DND-41 (cell line): Measurements from ENCODE around the gene SORBS1.

Source experiments
- ATAC-seq: fragments of 200-7000 bp; cut with Tn5 transposase; 3 replicates; pipeline ENCODE4 v1.9.1; 2021; ENCODE audit warnings: low read depth; ENCODE audit not compliant: insufficient read depth
- DNase-seq: peaks from one replicate; pipeline ENCODE4 v3.0.0-alpha.2; 2020
- H2AFZ ChIP-seq: 2 replicates; pipeline ENCODE4 v1.6.0; 2012; ENCODE audit warnings: low read depth, low read length
- H3K27ac ChIP-seq: 2 replicates; pipeline ENCODE4 v1.5.1; 2012; ENCODE audit warnings: low read length, inconsistent platforms
- H3K27me3 ChIP-seq: fragments of 200-600 bp; sonication (generic); 2 replicates; pipeline ENCODE4 v1.6.0; 2012; ENCODE audit warnings: low read length, mild to moderate bottlenecking, inconsistent platforms; ENCODE audit not compliant: insufficient read depth, poor library complexity
- H3K36me3 ChIP-seq: 2 replicates; pipeline ENCODE4 v1.5.1; 2012; ENCODE audit warnings: low read length, inconsistent platforms; ENCODE audit not compliant: insufficient read depth
- H3K4me1 ChIP-seq: 2 replicates; pipeline ENCODE4 v1.5.1; 2012; ENCODE audit warnings: mild to moderate bottlenecking, low read length; ENCODE audit not compliant: insufficient read depth
- H3K4me2 ChIP-seq: 2 replicates; pipeline ENCODE4 v1.6.0; 2012; ENCODE audit warnings: mild to moderate bottlenecking, moderate library complexity, low read length, inconsistent platforms; ENCODE audit not compliant: insufficient read depth
- H3K4me3 ChIP-seq, 2 experiments: fragments of 200-600 bp in 1 of 2; shearing (Covaris generic) in 1 of 2; 2 replicates each; pipeline ENCODE4 v1.5.1; 2012 to 2016; ENCODE audit warnings: inconsistent platforms in 2 of 2, low read length in 2 of 2, mild to moderate bottlenecking in 2 of 2, low read depth in 1 of 2, moderate library complexity in 1 of 2
- H3K79me2 ChIP-seq: 2 replicates; pipeline ENCODE4 v1.6.0; 2012; ENCODE audit warnings: low read length, inconsistent platforms; ENCODE audit not compliant: insufficient read depth
- H3K9ac ChIP-seq: 2 replicates; pipeline ENCODE4 v1.6.0; 2012; ENCODE audit warnings: low read depth, mild to moderate bottlenecking, inconsistent platforms, low read length, moderate library complexity
- H3K9me3 ChIP-seq: 2 replicates; pipeline ENCODE4 v1.5.1; 2012; ENCODE audit warnings: low read length, moderate library complexity, mild to moderate bottlenecking, inconsistent platforms; ENCODE audit not compliant: insufficient read depth, severe bottlenecking
- H4K20me1 ChIP-seq: 2 replicates; pipeline ENCODE4 v1.6.0; 2012; ENCODE audit warnings: low read length; ENCODE audit not compliant: insufficient read depth
- EZH2 ChIP-seq: IDR thresholded peaks from 3 replicates; pipeline ENCODE4 v1.6.1; 2012; ENCODE audit warnings: borderline replicate concordance, low read depth, mild to moderate bottlenecking, moderate library complexity, low read length, inconsistent platforms; ENCODE audit not compliant: severe bottlenecking
- TF ChIP-seq, protein P1 (sequence below): IDR thresholded peaks from 2 replicates; pipeline ENCODE4 v1.5.1; 2012; ENCODE audit warnings: borderline replicate concordance, low read length, moderate library complexity, mild to moderate bottlenecking; ENCODE audit not compliant: poor library complexity, severe bottlenecking; ENCODE audit errors: extremely low read depth

Gene SORBS1

DNA sequence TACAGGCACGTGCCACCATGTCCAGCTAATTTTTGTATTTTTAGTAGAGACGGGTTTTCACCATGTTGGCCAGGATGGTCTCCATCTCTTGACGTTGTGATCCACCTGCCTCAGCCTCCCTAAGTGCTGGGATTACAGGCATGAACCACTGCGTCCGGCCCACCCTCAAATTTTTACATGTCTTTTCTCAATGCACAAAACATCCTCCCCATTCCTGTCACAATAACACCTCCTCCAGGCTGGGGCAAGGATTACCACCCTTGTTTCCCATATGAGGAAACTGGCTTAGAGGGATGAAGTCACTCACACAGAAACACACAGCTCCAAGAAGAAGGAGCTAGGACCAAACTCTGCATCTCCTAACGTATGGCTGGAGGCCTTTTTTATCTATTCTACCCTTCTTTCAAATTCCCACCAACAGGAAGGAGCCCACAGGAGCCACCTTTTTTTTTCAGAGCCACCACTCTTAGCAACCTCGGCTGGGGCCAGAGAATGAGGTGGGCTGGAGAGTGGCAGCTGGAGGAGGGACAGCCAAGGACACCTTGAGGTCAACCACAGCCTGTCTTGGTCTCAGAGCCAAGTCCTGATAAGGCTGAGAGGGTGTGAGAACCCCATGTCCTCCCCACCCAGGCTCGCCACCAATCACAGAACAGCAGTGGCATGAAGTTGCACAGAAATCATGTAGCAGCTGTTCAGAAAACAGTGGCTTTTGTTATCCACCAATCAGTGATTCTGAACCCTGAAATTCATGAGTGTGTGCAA lies 157.3 kb downstream of the SORBS1 start:
- Histone ChIP-seq H3K9ac (no peak overlapping the region), H3K27me3 (peaks cover 2% of the 10 kb centered on the region), H4K20me1 (no peaks in the 10 kb centered on the region), H3K27ac (no peak overlapping the region), H3K4me1 (no peaks in the 10 kb centered on the region), H3K79me2 (no peaks in the 10 kb centered on the region), H3K4me3 (no peak overlapping the region), H3K4me2 (no peak overlapping the region), H2AFZ (no peak overlapping the region), H3K9me3 (no peaks in the 10 kb centered on the region), H3K36me3 (no peaks in the 10 kb centered on the region)
- DNase-seq = no peak
- no peak for ATAC-seq
- no peak for TF ChIP-seq EZH2
- TF ChIP-seq, protein P1, sequence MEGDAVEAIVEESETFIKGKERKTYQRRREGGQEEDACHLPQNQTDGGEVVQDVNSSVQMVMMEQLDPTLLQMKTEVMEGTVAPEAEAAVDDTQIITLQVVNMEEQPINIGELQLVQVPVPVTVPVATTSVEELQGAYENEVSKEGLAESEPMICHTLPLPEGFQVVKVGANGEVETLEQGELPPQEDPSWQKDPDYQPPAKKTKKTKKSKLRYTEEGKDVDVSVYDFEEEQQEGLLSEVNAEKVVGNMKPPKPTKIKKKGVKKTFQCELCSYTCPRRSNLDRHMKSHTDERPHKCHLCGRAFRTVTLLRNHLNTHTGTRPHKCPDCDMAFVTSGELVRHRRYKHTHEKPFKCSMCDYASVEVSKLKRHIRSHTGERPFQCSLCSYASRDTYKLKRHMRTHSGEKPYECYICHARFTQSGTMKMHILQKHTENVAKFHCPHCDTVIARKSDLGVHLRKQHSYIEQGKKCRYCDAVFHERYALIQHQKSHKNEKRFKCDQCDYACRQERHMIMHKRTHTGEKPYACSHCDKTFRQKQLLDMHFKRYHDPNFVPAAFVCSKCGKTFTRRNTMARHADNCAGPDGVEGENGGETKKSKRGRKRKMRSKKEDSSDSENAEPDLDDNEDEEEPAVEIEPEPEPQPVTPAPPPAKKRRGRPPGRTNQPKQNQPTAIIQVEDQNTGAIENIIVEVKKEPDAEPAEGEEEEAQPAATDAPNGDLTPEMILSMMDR = no peak

DNA sequence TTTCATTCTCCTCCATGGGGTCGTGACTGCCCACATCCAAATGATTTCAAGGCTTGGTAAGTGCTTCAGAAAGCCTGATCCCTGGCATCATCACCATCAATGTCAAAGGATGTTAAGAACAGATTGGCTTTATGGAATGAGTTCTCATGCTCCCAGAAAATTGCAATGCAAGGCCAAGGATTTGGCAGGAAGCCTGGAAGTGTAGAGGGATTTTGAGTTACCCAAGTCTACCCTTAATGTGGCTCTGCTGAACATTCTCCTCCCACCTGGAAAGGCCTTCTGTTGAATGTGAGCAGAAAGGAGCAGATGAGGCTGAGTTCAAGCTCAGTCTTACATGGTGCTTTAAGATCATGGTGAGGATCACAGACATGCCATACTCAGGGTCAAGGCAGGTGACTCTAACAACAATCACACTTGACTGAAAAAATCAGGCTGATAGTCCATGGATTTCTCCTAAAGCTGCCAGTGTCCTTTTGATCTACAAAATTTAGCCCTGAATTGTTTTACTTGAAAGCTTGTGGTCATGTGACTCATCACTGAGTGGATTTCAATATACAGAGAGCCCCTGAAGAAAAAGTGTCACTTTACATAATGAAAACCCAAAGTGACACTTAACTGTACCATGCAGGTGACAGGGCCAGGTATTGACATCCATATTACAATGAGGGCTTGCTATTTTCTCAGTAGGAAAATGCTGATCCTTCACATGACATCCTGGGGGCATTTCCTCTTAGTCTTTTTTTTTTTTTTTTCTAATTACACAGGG lies 159.3 kb downstream of the SORBS1 start:
- TF ChIP-seq, protein P1 = no peak
- no peak for TF ChIP-seq EZH2
- H3K4me2 ChIP-seq = no peak overlapping the region
- H4K20me1 ChIP-seq = no peaks in the 10 kb centered on the region
- H3K4me3 ChIP-seq = no peak overlapping the region
- no peak overlapping the region for H3K9ac ChIP-seq
- ATAC-seq (no peak), DNase-seq (no peak)
- no peaks in the 10 kb centered on the region for H3K27me3 ChIP-seq
- H3K36me3 ChIP-seq = no peaks in the 10 kb centered on the region
- no peaks in the 10 kb centered on the region for H3K4me1 ChIP-seq
- H2AFZ ChIP-seq = no peak overlapping the region
- H3K9me3 ChIP-seq = no peaks in the 10 kb centered on the region
- no peak overlapping the region for H3K27ac ChIP-seq
- no peaks in the 10 kb centered on the region for H3K79me2 ChIP-seq

GRCh38 chr10:95400787-95401186 lies 160.4 kb downstream of the SORBS1 start:
- TF ChIP-seq, protein P1 = no peak
- TF ChIP-seq EZH2 = no peak
- no peaks in the 10 kb centered on the region for H3K36me3 ChIP-seq
- H3K79me2 ChIP-seq = no peaks in the 10 kb centered on the region
- no peak overlapping the region for H2AFZ ChIP-seq
- H3K4me3 ChIP-seq = no peak overlapping the region
- no peak overlapping the region for H3K27ac ChIP-seq
- H3K9ac ChIP-seq = no peak overlapping the region
- H3K4me2 ChIP-seq = no peak overlapping the region
- H4K20me1 ChIP-seq = no peaks in the 10 kb centered on the region
- no peaks in the 10 kb centered on the region for H3K27me3 ChIP-seq
- no peak for ATAC-seq
- DNase-seq = no peak
- H3K4me1 ChIP-seq = no peaks in the 10 kb centered on the region
- H3K9me3 ChIP-seq = no peaks in the 10 kb centered on the region
